Activated CD4-positive, alpha-beta T cell treated with anti-CD3 and anti-CD28 coated beads for 4 hours (primary cell): ENCODE results near the gene SATB1.
"Not testable (repeated sequence)": the region's sequence is repeated elsewhere in the genome, so short reads cannot be mapped to it uniquely, and the experiment has no call there.

ENCODE experiments used
- DNase-seq, 2 donors: peaks; one replicate each; pipeline ENCODE4 v3.0.0-alpha.2; 2020

The SATB1 gene

GRCh38 chr3:18424729-18425640, at the start of gene SATB1:
TSS of gene SATB1 (minus strand) at chr3:18425339. CDS start at chr3:18420967, 4,372 bp downstream.
- DNase-seq, result peak; percentile 68 to 71

DNA sequence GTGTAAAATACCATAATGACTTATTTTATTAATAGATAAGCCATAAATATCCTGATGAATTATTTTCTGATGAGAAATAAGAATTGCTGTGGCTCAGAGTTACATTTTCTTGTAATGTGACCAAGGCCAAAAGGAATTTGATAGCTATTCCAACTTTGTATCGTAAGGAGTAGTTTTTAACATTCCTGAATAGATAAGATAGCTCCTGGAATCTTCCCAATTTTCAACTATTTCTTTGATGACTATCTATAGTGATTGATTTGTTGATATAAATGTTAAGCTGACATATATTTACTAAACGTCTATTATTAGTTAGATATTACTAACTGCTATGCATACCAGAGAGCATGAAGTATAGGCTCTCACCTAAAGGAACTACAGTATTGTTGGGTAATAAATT, 49.1 kb upstream of the SATB1 start:
- no peak for DNase-seq

DNA sequence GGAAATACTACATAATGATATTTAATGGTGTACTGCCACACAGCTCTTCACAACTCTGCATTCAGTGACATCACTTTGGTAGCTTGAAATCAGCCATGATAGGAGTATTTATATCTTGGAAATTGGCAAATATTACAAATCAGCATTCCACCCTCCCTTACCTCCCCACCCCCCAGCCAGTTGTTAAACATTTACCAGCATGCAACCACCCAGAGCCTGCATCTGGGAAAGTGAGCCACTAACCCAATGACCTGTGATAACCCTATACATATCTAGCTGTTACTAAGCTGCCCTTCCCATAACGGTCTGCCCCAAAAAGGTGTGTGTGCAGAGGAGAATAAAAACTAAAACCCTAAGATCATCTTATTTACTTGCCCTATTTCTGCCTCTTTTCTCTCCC, 44.6 kb upstream of the SATB1 start:
- no peak for DNase-seq

DNA sequence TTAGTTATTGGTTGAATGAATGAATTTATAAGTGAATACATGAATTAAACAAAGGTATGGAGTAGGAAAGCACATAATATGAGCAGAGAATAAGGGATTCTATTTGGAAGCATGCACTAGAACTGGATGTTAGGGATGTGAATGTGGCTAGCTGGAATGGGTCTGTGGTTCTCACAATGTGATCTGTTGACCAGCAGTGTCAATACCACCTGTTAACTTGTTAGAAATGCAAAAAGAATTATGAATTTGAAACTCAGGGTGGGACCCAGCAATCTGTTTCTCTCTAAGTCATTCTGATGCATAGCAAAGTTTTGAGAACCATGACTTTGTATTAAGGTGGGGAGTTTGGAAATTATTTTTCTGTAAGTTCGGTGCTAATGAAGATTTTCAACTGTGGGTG, 41.0 kb upstream of the SATB1 start:
- DNase-seq, result no peak

DNA sequence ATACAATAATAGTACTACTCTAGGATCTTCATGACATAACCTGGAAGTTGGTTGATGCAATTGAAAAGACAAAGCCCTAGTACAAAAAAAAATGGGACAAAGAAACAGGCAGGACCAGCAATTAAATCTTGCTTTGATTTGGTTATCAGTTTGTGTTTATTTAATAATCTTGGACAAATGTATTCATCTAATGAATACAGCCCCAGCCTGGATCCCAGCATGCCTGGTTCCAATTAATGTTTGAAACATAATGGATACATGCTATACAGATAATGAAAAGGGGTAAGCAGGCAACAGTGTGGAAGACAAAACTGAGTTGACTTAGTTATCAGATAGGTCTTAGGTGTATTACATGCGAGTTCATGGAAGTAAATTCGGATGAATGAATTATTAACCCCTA, 29.6 kb upstream of the SATB1 start:
- DNase-seq, result no peak

GRCh38 chr3:18449618-18450017, 24.5 kb upstream of the SATB1 start:
- DNase-seq, result not testable (repeated sequence)

GRCh38 chr3:18447720-18448119, 22.6 kb upstream of the SATB1 start:
- DNase-seq, result no peak

DNA sequence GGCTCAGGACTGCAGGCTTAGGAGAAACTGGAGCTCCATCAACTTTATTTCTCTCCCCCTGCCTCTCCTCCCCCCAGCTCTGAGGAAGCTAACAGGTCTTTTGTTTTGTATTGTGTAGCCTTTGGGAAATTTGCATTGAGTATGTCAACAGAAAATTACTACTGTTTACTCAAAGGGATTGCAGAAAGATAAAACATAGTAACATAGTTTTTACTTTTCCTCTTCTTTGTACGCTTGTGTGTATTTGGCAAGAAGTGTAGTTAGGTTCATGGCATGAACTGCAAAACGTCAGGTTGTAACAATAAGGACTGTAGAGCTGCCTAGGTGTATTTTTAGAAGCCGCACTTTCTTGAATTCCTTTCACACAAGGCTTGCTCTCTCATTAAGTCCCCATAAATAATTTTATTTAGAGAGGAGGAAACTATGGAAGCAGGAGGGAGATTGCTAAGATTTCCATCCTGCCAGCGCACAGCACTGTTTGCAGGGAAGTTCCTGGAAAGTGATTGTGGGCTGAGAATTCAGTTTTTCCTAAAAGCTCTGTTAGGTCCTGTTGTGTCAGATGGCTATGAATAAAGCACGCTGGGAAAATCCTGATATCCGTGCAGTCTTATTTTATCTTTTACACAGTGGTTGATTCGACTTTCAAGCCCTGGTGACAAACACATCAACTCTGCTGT, 21.1 kb upstream of the SATB1 start:
- no peak for DNase-seq

GRCh38 chr3:18445401-18446148, 20.4 kb upstream of the SATB1 start:
- DNase-seq, result peak; percentile 70 to 73

DNA sequence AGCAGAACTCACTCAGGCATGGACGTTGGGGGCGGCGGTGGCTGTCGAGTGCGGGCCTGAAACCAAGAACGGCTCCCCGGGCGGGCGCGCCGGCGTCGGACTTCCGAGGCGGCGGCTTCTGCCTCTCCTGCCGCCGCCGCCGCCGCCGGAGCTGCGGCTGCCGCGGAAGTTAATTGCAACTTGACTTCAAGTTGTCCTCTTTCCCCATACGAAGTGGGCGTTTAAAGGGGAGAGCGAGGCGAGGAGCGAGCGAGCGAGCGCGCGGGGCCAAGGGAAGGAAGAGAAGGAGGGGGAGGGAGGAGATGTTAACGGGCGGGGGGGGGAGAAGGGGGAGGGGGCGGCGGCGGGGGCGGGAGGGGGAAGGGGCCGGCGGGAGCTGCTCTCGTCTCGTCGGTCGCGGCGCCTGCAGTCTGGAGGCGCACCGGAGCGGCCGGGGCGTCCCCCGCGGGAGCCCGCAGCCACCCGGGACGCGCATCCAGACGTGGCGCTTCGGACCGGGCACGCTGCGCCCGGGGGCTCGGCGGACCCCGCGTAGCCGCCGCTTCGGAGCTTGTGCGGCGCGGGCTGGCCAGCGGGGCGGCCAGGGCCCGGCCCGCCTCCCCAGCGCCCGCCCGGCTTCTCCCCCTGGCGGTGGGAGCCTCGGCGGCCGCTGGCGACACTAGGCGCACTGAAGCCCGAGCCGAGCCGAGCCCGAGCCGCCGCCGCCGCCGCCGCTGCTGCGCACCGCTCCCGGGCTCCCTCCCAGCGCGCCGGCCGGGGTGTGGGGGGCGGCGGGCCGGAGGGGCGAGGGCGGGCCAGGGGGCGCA, 19.7 kb upstream of the SATB1 start:
- peak; percentile 77 for DNase-seq

GRCh38 chr3:18443665-18444594, 18.8 kb upstream of the SATB1 start:
- DNase-seq, result peak; percentile 13 to 23

- peak in 1 of 2 donors; percentile 23 for DNase-seq
Measured at GRCh38 chr3:18442756-18443664, 17.9 kb upstream of the SATB1 start.

- no peak for DNase-seq
Measured at GRCh38 chr3:18441551-18441950, 16.4 kb upstream of the SATB1 start.

- DNase-seq, result no peak
Measured at GRCh38 chr3:18440066-18440722, 15.1 kb upstream of the SATB1 start.

GRCh38 chr3:18439281-18439680, 14.1 kb upstream of the SATB1 start:
- no peak for DNase-seq

DNA sequence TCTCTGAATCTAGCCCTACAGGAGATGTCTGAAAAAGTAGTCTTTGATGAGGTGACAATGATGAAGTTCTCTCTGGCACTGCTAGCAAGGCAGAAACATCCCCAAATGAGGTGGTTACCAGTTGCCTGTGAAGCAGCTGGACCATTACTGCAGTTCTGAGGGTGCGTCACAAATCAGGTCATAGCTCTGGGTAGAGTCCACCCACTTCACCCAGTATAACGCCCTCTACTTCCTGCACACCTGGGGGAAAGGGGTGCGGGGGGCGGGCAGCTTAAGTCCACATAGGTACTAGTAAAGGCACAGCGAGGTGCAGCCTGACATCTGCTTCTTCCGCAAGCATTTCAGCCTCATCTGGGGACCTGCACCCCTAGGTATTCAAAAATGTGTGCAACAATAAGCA, 13.4 kb upstream of the SATB1 start:
- peak; percentile 50 to 55 for DNase-seq

- DNase-seq, result no peak
Measured at GRCh38 chr3:18436213-18436612, 11.1 kb upstream of the SATB1 start.

DNA sequence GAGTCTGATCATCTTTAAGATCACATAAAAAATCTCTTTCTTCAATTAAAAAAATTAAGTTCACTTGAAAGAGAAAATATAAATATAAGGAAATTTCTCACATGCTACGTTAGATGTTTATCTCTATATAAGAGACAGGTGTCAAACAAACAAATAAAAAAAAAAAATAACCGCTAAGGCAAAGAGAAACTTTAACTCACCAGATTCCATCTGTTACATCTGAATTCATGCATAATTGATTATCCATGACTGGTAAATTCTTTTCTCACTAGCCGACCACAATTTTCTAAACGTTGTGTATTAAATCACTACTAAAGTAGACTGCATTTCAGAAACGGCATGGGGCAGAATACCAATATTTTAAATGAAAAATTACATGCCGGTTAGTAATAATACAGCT, 9.6 kb upstream of the SATB1 start:
- DNase-seq, result no peak

GRCh38 chr3:18432752-18433151, 7.6 kb upstream of the SATB1 start:
- no peak for DNase-seq

DNA sequence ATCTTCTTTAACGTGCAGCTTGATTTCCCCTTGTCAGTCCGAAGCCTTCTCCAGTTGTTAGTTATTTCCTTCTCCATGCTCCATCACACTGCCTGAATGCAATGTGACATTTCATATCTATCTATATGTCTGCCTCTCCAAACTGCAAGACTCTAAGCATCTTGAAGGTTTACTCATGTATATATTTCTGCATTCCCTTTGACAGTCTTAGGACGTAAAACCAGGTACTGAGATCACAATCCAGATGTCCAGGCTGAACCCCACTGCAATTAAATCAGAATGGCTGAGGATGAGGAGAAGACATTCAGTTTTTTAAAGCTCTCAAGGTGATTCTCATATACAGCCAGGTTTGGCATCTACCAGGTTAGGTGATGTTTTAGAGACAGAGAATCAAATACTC, 6.1 kb upstream of the SATB1 start:
- no peak for DNase-seq
